Skin epidermis (tissue), 12 donors: ENCODE data around the gene EIF3I.

ENCODE experiments used
- H3K27ac ChIP-seq, 21 experiments: fragments of 200-600 bp; sonication (generic) in 11 of 21; one replicate each; pipeline ENCODE4 v1.5.0; 2020; ENCODE audit warnings: mild to moderate bottlenecking in 3 of 21, inconsistent platforms in 2 of 21, moderate library complexity in 2 of 21
- H3K4me3 ChIP-seq, 7 experiments: fragments of 200-600 bp; sonication (generic) in 2 of 7; one replicate each; pipeline ENCODE4 v1.5.0; 2020; ENCODE audit warnings: inconsistent platforms in 2 of 7, mild to moderate bottlenecking in 2 of 7, moderate library complexity in 1 of 7

Gene EIF3I

DNA sequence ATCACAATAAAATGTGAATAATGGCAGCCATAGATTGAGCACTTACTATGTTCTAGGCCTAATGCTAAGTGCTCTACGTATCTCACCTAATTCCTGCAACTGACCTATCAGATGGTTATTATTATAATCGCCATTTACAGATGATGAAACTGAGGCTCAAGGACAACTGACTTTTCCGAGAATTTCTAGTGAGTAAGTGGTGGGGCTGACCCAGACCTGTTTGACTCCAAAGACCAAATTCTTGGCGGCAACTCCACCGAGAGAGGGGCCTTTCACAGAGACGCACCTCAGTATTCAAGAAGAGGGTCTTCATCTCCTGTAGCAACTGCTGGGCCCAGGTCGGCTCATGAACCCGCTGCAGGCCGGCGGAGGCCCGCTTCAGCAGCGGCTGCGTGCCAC lies 627 bp upstream of the EIF3I start:
- Histone ChIP-seq H3K4me3 (peak overlapping the region; percentile 61 to 96 (median 91)), H3K27ac (peak overlapping the region; percentile 78 to 100 (median 93))

GRCh38 chr1:32223683-32224082 lies 1.5 kb downstream of the EIF3I start:
- peak overlapping the region in 1 of 7 experiments; percentile 91 for H3K4me3 ChIP-seq
- peak overlapping the region in 10 of 21 experiments; percentile 89 to 100 (median 95) for H3K27ac ChIP-seq

DNA sequence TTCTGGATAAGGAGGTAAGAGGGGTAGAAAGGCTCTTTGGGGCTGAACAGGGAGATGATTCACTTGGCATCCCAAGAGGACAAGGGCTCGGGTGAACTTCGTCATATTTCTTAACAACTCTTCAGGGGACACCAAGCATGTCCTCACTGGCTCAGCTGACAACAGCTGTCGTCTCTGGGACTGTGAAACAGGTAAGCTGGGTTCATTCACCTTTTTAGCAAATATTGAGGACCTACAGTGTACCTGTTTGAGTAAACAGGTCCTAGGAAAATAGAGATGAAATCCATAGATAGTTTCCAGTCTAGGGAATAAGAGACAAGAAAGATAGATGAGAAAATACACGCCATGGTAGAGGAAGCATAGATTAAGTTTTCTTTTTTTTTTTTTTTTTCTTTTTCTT lies 2.1 kb downstream of the EIF3I start:
- no peak overlapping the region for H3K4me3 ChIP-seq
- peak overlapping the region in 5 of 21 experiments; percentile 90 to 100 (median 97) for H3K27ac ChIP-seq

DNA sequence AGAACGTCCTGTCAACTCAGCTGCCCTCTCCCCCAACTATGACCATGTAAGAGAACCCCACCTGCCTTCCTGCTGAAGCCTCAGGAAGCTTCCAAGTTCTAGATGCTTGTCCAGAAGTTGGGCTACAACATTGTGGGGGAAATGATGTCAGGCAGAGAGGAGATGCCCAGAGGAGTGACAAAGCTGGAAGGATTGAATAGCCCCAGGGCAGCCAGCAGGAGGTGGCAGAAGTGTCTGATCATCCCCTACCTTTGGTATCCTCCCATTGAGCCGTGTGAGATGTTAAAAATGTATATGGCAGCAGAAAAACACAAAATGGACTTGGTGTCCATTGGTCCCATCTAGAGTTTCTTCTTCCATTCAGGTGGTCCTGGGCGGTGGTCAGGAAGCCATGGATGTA lies 6.6 kb downstream of the EIF3I start:
- no peak overlapping the region for H3K27ac ChIP-seq

GRCh38 chr1:32231843-32232432 lies 9.7 kb downstream of the EIF3I start:
- Histone ChIP-seq H3K27ac (no peak overlapping the region), H3K4me3 (no peak overlapping the region)

More for the DNA sequence above, 6.6 kb downstream of the EIF3I start:
- H3K4me3 ChIP-seq, result no peak overlapping the region

DNA sequence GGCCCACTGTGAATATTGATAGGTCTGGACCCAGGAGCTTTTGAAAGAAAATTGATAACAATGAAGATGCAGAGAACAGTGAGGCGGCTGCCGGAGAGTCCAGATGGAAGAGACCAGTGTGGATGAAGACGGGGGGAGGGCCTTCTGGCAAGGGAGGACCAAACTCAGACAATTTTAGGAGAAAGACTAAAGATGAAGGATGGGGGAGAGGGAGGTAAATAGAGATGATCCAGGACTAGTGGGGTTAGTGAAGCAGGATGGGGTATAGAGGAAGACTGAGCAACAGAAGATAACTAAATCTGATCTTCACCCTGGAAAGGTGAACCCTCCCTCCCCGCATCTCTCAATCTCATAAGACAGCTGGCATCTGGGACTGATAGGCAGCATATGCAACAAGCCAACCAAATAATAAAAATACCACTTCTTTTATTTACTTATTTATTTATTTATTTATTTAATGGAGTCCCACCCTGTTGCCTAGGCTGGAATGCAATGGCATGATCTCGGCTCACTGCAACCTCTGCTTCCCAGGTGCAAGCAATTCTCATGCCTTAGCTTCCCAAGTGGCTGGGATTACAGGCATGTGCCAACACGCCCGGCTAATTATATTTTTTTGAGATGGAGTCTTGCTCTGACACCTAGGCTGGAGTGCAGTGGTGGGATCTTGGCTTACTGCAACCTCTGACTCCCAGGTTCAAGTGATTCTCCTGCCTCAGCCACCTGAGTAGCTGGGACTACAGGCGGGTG lies 10.5 kb downstream of the EIF3I start:
- H3K27ac ChIP-seq, result no peak overlapping the region
- no peak overlapping the region for H3K4me3 ChIP-seq

- H3K27ac ChIP-seq, result peak overlapping the region in 2 of 21 experiments; percentile 11 to 60
- H3K4me3 ChIP-seq, result no peak overlapping the region
Observed at GRCh38 chr1:32234792-32235191, 12.6 kb downstream of the EIF3I start.

GRCh38 chr1:32239337-32239736 lies 17.1 kb downstream of the EIF3I start:
- Histone ChIP-seq H3K4me3 (no peak overlapping the region), H3K27ac (peak overlapping the region in 4 of 21 experiments; percentile 78 to 86 (median 80))

GRCh38 chr1:32239790-32240139 lies 17.6 kb downstream of the EIF3I start:
- peak overlapping the region in 10 of 21 experiments; percentile 67 to 86 (median 76) for H3K27ac ChIP-seq

DNA sequence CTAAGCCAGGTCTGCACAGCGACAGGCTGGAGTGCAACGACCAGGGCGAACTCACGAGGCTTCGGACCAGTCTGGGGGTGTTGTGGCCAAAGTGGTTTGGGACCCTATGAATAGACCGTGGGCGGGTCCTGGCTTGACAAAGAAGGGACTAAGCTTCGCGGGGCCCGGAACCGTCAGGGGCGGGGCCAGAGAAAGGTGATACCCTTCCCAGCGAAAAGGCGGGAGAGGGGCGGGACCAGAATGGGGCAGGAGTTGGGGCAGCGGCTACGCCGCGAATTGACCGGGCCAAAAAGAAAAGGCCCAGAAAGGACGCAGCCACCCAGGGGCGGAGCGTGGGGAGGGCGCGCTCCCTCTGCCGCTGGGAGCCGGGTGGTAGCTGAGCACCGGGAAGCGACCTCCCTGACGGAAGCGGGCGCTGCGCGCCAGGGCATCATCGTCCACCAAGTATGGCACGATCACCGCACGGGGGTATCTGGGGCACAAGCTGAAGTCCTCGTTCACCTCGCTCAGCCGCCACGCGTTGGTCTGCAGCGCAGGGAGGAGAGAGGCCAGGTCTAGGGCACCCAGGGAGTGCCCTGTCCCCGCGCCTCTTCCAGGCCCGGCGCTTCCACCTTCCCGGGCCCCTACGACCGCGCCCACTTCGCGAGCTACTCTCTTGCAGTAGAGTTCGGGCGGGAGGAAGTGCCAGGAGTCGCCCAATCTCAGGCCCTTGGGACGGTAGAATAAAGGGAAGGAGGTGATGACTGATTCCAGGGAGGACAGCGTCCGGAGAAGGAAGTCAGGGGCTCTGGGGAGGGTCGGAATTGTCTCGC lies 18.1 kb downstream of the EIF3I start:
- Histone ChIP-seq H3K27ac (peak overlapping the region in 20 of 21 experiments; percentile 8 to 86 (median 74)), H3K4me3 (peak overlapping the region; percentile 40 to 66 (median 50))

More at GRCh38 chr1:32239790-32240139, 17.6 kb downstream of the EIF3I start:
- H3K4me3 ChIP-seq, result peak overlapping the region in 6 of 7 experiments; percentile 40 to 66 (median 52)

- Histone ChIP-seq H3K4me3 (peak overlapping the region; percentile 40 to 66 (median 50)), H3K27ac (peak overlapping the region; percentile 15 to 86 (median 74))
Observed at GRCh38 chr1:32241001-32241763, 19.0 kb downstream of the EIF3I start.

- no peak overlapping the region for H3K4me3 ChIP-seq
Observed at GRCh38 chr1:32242341-32242851, 20.2 kb downstream of the EIF3I start.

GRCh38 chr1:32246888-32247273 lies 24.7 kb downstream of the EIF3I start, which contains the start of gene FAM167B:
FAM167B (plus strand) TSS chr1:32247222; CDS start chr1:32247422, 200 bp downstream.
- Histone ChIP-seq H3K27ac (peak within 1 kb of the TSS in 19 of 21 experiments; percentile 27 to 98 (median 77)), H3K4me3 (no peak within 1 kb of the TSS)

More at GRCh38 chr1:32242341-32242851, 20.2 kb downstream of the EIF3I start:
- H3K27ac ChIP-seq, result peak overlapping the region in 3 of 21 experiments; percentile 24 to 82 (median 42)

DNA sequence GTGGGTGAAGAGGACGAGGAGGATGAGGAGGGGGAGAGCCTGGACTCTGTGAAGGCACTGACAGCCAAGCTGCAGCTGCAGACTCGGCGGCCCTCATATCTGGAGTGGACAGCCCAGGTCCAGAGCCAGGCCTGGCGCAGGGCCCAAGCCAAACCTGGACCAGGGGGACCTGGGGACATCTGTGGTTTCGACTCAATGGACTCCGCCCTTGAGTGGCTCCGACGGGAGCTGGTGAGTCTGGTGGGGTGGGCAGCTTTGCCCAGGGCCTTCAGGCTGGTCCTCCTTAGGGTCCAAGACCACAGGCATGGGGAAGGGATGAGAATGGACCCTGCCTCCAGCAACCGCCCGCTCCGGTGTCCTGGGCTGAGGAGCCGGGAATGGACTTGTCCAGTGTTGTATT lies 25.2 kb downstream of the EIF3I start:
- no peak overlapping the region for H3K4me3 ChIP-seq

GRCh38 chr1:32247983-32248889 lies 26.0 kb downstream of the EIF3I start:
- H3K27ac ChIP-seq, result peak overlapping the region in 20 of 21 experiments; percentile 27 to 98 (median 76)
- peak overlapping the region in 3 of 7 experiments; percentile 4 to 6 (median 6) for H3K4me3 ChIP-seq

More for the DNA sequence above, 25.2 kb downstream of the EIF3I start:
- peak overlapping the region in 18 of 21 experiments; percentile 27 to 98 (median 76) for H3K27ac ChIP-seq

GRCh38 chr1:32249831-32250525 lies 27.8 kb downstream of the EIF3I start:
- peak overlapping the region; percentile 47 to 98 (median 77) for H3K27ac ChIP-seq
- H3K4me3 ChIP-seq, result peak overlapping the region in 2 of 7 experiments; percentile 14 to 36
